ENCODE data around the gene TMEM266. TPM values are rescaled to one million over a fixed set of nuclear protein-coding genes. Genes with fewer than 3 reads are reported as not detected.

The TMEM266 gene
- total RNA-seq, 4 donors from 2014 or later, result 0.17 to 0.40 TPM; not detected in 2

DNA sequence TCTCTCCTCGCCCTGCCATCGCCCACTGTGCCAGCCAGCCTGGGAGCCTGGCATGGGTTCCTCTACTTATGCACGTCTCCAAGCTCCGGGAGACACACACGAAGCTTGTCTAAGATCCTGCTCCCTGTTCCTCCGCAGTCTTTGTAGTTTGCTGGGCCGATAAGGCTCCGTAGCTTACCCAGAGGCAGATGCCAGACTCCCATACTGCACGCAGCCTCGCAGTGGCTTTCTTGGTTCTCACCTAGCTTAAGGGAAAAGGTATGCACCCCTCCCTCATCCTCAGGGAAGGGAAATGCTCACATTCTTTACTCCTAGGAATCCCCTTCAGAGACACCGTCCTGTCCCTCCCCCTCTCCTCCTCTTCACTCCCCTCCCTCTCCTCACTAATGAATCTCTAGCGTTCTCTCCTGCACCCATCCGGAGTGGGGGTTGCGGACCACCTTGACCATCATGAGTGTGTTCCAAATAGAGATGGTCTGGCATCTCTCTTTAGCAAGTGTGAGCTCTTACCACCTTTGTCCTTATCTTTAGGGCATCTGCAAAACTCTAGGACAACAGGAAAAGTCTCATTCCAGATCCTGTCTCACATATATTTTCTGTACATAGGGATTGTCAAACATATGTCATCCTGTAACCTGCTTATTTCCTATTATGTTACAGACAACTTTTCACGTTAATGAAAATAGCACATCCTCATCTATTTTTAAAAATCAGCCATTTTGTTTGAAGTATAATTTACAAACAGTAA is 56.5 kb downstream of the TMEM266 start:
- H3K36me3 ChIP-seq, result no peaks in the 10 kb centered on the region
- H3K27ac ChIP-seq (replicated peaks in 1 of 4), result no peak overlapping the region
- peaks cover 0 to 24% (median 0%) of the 10 kb centered on the region in 4 donors for H3K27me3 ChIP-seq
- no peaks in the 10 kb centered on the region for H3K4me1 ChIP-seq
- no peak for DNase-seq (ENCODE audit: extremely low spot score)
- no peak overlapping the region for H3K4me3 ChIP-seq
- 41% methylated on average over 14 of the region's 15 CpGs for WGBS
- TF ChIP-seq POLR2A (IDR thresholded peaks at IDR 0.05; ENCODE audit: low read depth) (no peak), POLR2AphosphoS5 (IDR thresholded peaks at IDR 0.05) (no peak), EP300 (IDR thresholded peaks at IDR 0.05) (no peak)
- TF ChIP-seq, protein P1, sequence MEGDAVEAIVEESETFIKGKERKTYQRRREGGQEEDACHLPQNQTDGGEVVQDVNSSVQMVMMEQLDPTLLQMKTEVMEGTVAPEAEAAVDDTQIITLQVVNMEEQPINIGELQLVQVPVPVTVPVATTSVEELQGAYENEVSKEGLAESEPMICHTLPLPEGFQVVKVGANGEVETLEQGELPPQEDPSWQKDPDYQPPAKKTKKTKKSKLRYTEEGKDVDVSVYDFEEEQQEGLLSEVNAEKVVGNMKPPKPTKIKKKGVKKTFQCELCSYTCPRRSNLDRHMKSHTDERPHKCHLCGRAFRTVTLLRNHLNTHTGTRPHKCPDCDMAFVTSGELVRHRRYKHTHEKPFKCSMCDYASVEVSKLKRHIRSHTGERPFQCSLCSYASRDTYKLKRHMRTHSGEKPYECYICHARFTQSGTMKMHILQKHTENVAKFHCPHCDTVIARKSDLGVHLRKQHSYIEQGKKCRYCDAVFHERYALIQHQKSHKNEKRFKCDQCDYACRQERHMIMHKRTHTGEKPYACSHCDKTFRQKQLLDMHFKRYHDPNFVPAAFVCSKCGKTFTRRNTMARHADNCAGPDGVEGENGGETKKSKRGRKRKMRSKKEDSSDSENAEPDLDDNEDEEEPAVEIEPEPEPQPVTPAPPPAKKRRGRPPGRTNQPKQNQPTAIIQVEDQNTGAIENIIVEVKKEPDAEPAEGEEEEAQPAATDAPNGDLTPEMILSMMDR (IDR thresholded peaks at IDR 0.05), result no peak
- intact Hi-C loops (cut with DNase I), result no loop called here
- no peaks in the 10 kb centered on the region for H3K9me3 ChIP-seq

DNA sequence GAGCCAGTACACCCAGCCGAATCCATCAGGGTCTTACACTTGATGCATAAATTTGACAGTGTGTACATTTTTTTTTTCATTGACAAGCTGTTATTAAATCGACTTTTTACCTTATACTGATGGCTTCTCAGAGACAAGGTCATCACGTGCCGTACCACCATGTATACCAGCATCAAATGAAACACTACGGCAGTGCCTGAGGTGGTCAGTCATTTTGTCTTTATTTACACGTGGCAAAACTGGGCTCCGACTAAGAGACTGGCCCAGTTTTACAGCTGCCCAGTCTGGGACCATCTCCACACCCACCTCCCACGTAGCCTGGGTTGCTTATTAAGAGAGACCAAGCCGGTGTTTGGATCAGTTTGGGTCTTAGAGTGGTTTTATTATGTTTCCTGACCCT is 57.4 kb downstream of the TMEM266 start:
- Histone ChIP-seq H3K9me3 (no peaks in the 10 kb centered on the region), H3K27me3 (peaks cover 0 to 24% (median 0%) of the 10 kb centered on the region in 4 donors), H3K36me3 (no peaks in the 10 kb centered on the region), H3K4me1 (no peaks in the 10 kb centered on the region), H3K4me3 (no peak overlapping the region), H3K27ac (replicated peaks in 1 of 4) (no peak overlapping the region)
- intact Hi-C loops (cut with DNase I), result no loop called here
- TF ChIP-seq POLR2AphosphoS5 (IDR thresholded peaks at IDR 0.05) (no peak), EP300 (IDR thresholded peaks at IDR 0.05) (no peak), POLR2A (IDR thresholded peaks at IDR 0.05; ENCODE audit: low read depth) (no peak)
- TF ChIP-seq, protein P1 (IDR thresholded peaks at IDR 0.05), result no peak
- DNase-seq (ENCODE audit: extremely low spot score), result no peak
- 92% methylated on average over 9 of the region's 9 CpGs for WGBS

DNA sequence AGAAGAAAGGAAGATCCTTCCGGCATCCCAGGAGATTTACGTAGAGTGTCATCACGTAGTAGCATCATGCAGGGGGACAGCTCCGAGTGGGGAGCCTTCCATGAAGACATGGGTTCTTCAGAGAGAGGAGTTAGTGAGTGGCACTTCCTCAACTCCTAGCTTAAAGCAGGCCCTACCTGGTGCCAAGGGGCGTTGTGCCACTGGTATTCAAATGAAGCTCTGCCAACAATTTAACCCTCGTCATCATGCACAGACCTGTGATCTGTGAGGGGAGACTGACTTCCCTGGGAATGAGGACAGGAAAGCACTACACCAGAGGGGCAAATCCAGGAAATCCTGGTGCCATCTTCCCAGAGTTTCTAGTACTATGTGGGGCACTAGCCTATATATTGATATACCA is 59.0 kb downstream of the TMEM266 start:
- intact Hi-C loops (cut with DNase I), result no loop called here
- TF ChIP-seq POLR2A (IDR thresholded peaks at IDR 0.05; ENCODE audit: low read depth) (no peak), POLR2AphosphoS5 (IDR thresholded peaks at IDR 0.05) (no peak), EP300 (IDR thresholded peaks at IDR 0.05) (no peak)
- TF ChIP-seq, protein P1 (IDR thresholded peaks at IDR 0.05), result no peak
- Histone ChIP-seq H3K27ac (replicated peaks in 1 of 4) (no peak overlapping the region), H3K4me3 (no peak overlapping the region), H3K9me3 (no peaks in the 10 kb centered on the region), H3K36me3 (no peaks in the 10 kb centered on the region), H3K4me1 (no peaks in the 10 kb centered on the region), H3K27me3 (peaks cover 0 to 11% (median 0%) of the 10 kb centered on the region in 4 donors)
- DNase-seq (ENCODE audit: extremely low spot score), result no peak
- WGBS, result 85% methylated on average over 6 of the region's 6 CpGs

DNA sequence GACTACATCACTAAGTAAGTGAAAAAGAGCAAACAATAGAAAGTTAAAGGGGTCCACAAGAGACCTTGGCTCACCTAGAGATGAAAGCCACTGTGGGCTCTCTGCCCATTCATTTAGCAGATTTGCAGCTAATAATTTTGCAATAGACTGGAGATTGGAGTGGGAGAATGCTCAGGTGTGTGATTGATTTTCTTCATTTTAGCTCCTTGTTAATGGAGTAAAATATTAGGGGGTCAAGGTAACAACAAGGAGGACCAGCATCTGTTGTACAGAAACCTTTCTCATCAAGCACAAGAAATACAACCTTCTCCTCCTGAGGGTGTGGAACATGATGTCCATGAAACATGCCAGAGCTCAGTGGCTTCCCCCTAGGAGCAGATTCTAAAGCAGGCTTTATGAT is 63.2 kb downstream of the TMEM266 start:
- H3K9me3 ChIP-seq, result peaks cover 0 to 11% (median 5%) of the 10 kb centered on the region in 4 donors
- TF ChIP-seq POLR2A (IDR thresholded peaks at IDR 0.05; ENCODE audit: low read depth), result no peak
- no peak for TF ChIP-seq POLR2AphosphoS5 (IDR thresholded peaks at IDR 0.05)
- intact Hi-C loops (cut with DNase I), result no loop called here
- H3K27ac ChIP-seq (replicated peaks in 1 of 4), result no peak overlapping the region
- DNase-seq (ENCODE audit: extremely low spot score), result no peak
- H3K4me1 ChIP-seq, result no peaks in the 10 kb centered on the region
- H3K27me3 ChIP-seq, result peaks cover 0 to 14% (median 0%) of the 10 kb centered on the region in 4 donors
- H3K4me3 ChIP-seq, result no peak overlapping the region
- no peaks in the 10 kb centered on the region for H3K36me3 ChIP-seq

DNA sequence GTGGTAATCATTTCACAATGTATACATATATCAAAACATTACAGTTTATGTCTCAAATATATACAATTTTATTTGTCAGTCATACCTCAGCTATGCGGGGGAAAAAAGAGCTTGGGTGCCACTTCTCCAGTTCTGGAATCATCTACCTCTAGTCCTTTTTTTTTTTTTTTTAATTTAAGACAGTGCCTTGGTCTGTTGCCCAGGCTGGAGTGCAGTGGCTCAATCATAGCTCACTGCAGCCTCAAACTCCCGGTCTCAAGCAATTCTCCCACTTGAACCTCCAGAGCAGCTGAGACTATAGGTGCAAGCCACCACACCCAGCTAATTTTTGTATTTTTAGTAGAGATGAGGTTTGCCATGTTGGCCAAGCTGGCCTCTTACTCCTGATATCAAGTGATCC is 67.4 kb downstream of the TMEM266 start:
- no peak overlapping the region for H3K4me3 ChIP-seq
- H3K27ac ChIP-seq (replicated peaks in 1 of 4), result no peak overlapping the region
- WGBS, result 77% methylated on average over 2 of the region's 2 CpGs
- H3K4me1 ChIP-seq, result no peaks in the 10 kb centered on the region
- peaks cover 0 to 11% (median 5%) of the 10 kb centered on the region in 4 donors for H3K9me3 ChIP-seq
- peaks cover 0 to 35% (median 3%) of the 10 kb centered on the region in 4 donors for H3K27me3 ChIP-seq
- no peak for DNase-seq (ENCODE audit: extremely low spot score)
- TF ChIP-seq POLR2A (IDR thresholded peaks at IDR 0.05; ENCODE audit: low read depth), result no peak
- no peak for TF ChIP-seq POLR2AphosphoS5 (IDR thresholded peaks at IDR 0.05)
- TF ChIP-seq, protein P1 (IDR thresholded peaks at IDR 0.05), result no peak
- no peak for TF ChIP-seq EP300 (IDR thresholded peaks at IDR 0.05)
- intact Hi-C loops (cut with DNase I), result no loop called here
- no peaks in the 10 kb centered on the region for H3K36me3 ChIP-seq
